GM06990 (cell line): ENCODE results near the gene DNAAF3.
"Not testable (repeated sequence)": the region's sequence is repeated elsewhere in the genome, so short reads cannot be mapped to it uniquely, and the experiment has no call there.

Experiments used
- DNase-seq: peaks from one replicate; pipeline ENCODE4 v3.0.0-alpha.2; 2011; ENCODE audit not compliant: insufficient read length; ENCODE audit errors: extremely low read depth
- H3K27me3 ChIP-seq: replicated peaks from 2 replicates; pipeline ENCODE4 v1.6.0; 2011; ENCODE audit warnings: low read length; ENCODE audit not compliant: control insufficient read depth, insufficient read depth
- H3K36me3 ChIP-seq: 2 replicates; pipeline ENCODE4 v1.5.1; 2011; ENCODE audit warnings: low read length; ENCODE audit not compliant: control insufficient read depth, insufficient read depth
- H3K4me3 ChIP-seq: replicated peaks from 2 replicates; pipeline ENCODE4 v1.5.1; 2011; ENCODE audit warnings: low read depth, mild to moderate bottlenecking, control low read depth, low read length
- TF ChIP-seq, protein P1 (sequence below): IDR thresholded peaks from 2 replicates; pipeline ENCODE4 v1.5.1; 2011; ENCODE audit warnings: low read length, control low read depth, mild to moderate bottlenecking, inconsistent platforms; ENCODE audit not compliant: insufficient read depth, poor library complexity, severe bottlenecking

DNAAF3 gene

DNA sequence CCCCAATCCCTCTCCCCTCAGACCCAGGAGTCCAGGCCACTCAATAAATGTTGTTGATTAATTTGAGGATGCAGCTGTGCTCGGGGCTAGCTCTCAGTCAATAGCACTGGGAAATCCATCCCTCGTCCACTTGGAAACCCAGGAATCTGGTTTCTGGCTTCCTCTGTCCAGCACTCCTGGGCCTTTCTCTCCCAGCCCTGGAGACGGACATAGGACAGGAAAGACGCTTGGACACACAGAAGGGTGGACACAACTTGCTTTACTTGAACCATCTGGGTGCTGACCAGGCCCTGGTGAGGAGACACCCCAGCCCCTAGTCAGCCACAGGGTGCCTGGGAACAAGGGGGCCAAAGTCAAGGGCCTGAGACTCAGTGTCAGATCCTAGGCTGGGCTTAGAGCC is 8.0 kb downstream of the DNAAF3 start:
- Histone ChIP-seq H3K36me3 (no peaks in the 10 kb centered on the region), H3K4me3 (no peak overlapping the region), H3K27me3 (no peaks in the 10 kb centered on the region)
- TF ChIP-seq, protein P1, sequence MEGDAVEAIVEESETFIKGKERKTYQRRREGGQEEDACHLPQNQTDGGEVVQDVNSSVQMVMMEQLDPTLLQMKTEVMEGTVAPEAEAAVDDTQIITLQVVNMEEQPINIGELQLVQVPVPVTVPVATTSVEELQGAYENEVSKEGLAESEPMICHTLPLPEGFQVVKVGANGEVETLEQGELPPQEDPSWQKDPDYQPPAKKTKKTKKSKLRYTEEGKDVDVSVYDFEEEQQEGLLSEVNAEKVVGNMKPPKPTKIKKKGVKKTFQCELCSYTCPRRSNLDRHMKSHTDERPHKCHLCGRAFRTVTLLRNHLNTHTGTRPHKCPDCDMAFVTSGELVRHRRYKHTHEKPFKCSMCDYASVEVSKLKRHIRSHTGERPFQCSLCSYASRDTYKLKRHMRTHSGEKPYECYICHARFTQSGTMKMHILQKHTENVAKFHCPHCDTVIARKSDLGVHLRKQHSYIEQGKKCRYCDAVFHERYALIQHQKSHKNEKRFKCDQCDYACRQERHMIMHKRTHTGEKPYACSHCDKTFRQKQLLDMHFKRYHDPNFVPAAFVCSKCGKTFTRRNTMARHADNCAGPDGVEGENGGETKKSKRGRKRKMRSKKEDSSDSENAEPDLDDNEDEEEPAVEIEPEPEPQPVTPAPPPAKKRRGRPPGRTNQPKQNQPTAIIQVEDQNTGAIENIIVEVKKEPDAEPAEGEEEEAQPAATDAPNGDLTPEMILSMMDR: no peak
- no peak for DNase-seq

DNA sequence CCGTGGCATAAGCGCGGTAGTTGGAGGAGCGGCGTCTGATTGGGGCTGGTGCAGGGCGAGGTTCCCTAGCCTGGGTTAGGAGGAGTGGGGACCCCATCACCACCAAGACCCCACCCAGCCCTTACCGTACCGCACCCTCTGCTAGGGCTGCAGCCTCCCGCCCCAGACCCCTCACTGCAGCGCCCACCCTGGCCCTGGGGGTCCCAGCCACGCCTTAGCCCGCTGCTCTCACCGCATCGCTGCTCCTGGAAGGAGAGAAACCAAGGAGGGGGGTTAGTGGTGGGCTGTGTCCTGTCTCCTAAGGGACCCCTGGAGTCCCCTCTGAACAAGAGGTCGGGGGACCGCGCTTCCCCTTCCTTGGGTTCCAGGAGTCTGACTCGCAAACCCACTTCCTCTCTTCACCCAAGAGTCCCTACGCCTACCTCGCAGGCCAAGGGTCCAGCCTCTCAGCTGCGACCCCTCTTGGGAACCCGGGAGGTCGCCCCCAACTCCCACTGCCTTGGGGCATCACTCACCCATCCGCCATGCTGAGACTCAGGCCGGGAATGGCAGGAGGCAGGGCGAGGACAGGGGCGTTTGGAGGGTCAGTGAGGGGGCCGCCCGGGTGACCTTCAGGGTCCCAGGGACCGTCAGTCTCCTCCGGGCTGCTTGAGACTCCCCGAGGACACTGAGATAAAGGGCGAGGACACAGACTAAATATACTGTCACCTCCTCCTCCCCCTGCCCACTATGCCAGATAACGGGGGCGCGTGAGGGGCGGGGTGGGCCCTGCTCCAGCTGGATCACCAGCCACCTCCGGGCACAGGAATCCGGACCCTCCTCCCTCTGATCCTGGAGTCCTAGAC is 9.1 kb downstream of the DNAAF3 start, which contains the start of gene TNNI3:
Gene TNNI3 (minus strand): TSS at position 669 of the 845 bp plus-strand sequence. CDS start 143 bp downstream, at position 526.
- TF ChIP-seq, protein P1: no peak
- no peak for DNase-seq
- Histone ChIP-seq H3K4me3 (no peak within 1 kb of the TSS), H3K36me3 (no peaks in the 10 kb centered on the region), H3K27me3 (no peaks in the 10 kb centered on the region)

DNA sequence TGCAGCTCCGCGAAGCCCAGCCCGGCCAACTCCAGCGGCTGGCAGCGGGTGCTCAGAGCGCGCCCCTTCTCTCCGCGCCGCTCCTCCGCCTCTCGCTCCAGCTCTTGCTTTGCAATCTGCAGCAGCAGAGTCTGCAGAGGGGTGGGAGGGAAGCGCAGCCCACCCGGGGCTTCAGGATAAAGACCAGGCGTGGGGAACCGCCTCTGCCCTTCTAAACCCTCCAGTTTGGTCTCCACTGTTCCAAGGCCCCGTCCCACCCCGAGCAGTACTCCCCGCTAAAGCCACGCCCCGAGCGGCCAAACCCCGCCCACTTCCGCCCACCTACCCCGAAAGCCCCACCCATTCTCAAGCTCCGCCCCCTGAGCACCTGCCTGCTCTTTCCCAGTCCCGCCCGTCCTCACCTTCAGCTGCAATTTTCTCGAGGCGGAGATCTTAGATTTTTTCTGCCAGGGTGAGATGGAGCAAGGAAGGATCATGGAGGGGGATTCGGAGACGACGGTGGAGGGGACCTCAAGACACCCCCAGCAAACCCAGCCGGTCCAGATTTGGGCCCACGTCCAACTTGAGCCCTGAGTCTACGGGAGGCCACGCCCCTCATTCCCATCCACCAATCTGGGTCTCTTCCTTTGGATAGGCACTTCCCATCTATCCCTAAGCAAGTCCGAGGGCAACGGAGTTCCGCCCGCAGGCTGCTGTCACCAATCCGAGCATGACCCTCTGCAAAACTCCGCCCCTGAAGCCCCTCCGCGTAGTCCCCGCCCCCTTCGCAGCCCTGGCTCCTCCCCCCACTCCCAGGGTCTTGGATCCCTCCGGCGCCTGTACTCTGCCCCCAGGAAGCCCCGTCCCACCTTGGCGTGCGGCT is 10.0 kb downstream of the DNAAF3 start:
- no peak for DNase-seq
- TF ChIP-seq, protein P1: no peak
- Histone ChIP-seq H3K4me3 (no peak overlapping the region), H3K27me3 (no peaks in the 10 kb centered on the region), H3K36me3 (no peaks in the 10 kb centered on the region)

DNA sequence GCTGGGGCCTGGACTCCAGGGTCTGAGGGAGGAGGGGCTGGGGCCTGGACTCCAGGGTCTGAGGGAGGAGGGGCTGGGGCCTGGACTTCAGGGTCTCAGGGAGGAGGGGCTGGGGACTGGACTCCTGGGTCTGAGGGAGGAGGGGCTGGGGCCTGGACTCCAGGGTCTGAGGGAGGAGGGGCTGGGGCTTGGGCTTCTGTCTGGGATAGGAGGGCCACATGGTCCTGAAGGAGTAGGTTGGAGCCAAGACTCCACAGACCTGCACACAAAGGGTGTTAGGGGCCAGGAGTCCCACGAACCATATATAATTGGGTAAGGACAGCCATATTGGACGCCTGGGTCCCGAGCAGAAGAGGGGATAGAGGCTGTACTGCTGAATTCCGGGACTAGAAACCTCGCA is 10.6 kb downstream of the DNAAF3 start:
- H3K27me3 ChIP-seq, H3K4me3 ChIP-seq, H3K36me3 ChIP-seq, DNase-seq: not testable (repeated sequence)

DNA sequence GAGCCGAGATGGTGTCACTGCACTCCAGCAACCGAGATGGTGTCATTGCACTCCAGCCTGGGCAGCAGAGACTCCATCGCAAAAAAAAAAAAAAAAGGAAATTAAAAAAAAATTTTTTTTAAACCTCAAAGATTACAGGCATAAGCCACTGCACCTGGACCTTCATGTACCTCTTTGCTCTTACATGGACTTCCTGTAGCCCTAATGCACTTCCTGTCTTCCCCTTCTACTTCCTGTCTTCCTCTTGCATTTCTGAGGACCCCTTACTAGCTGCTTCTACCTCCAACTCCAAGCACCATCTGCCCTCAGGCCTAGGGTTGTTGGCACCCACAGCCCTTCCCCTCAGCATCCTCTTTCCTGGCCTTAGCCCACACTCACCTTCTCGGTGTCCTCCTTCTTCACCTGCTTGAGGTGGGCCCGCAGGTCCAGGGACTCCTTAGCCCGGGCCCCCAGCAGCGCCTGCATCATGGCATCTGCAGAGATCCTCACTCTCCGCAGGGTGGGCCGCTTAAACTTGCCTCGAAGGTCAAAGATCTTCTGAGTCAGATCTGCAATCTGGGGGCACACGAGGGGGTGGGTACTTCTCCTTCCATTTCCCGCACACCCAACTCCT is 12.7 kb downstream of the DNAAF3 start:
- no peak for DNase-seq
- TF ChIP-seq, protein P1: no peak
- no peaks in the 10 kb centered on the region for H3K36me3 ChIP-seq

DNA sequence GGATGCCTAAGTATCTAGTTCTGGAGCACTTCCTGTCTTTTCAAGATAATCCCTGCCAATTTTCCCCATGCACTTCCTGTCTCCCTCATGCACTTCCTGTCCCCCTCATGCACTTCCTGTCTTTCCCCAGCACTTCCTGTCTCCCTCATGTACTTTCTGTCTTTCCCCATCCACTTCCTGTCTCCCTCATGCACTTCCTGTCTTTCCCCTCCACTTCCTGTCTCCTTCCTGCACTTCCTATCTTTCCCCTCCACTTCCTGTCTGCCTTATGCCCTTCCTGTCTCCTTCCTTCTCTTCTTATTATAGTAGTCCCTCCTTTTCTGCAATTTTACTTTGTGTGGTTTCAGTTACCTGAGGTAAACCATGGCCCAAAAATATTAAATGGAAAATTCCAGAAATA is 14.4 kb downstream of the DNAAF3 start:
- no peaks in the 10 kb centered on the region for H3K27me3 ChIP-seq
- no peak for DNase-seq
- H3K36me3 ChIP-seq: no peaks in the 10 kb centered on the region
- H3K4me3 ChIP-seq: no peak overlapping the region
- TF ChIP-seq, protein P1: no peak

More for the DNA sequence above, 12.7 kb downstream of the DNAAF3 start:
- H3K27me3 ChIP-seq: no peaks in the 10 kb centered on the region
- H3K4me3 ChIP-seq: no peak overlapping the region
